NCI-H345 treated with DMSO at 0.1 percent for 48 hours (cell line): ENCODE measurements around the gene ERO1B.
A peak's percentile ranks its signal among the peaks of the same experiment; 100 is the strongest.
"Not testable (repeated sequence)": the region's sequence is repeated elsewhere in the genome, so short reads cannot be mapped to it uniquely, and the experiment has no call there.

ENCODE experiments used
- DNase-seq: peaks from one replicate; lab custom pipeline; 2025; ENCODE audit not compliant: unreplicated experiment; lab: John Stamatoyannopoulos, UW

Gene ERO1B, protein sequence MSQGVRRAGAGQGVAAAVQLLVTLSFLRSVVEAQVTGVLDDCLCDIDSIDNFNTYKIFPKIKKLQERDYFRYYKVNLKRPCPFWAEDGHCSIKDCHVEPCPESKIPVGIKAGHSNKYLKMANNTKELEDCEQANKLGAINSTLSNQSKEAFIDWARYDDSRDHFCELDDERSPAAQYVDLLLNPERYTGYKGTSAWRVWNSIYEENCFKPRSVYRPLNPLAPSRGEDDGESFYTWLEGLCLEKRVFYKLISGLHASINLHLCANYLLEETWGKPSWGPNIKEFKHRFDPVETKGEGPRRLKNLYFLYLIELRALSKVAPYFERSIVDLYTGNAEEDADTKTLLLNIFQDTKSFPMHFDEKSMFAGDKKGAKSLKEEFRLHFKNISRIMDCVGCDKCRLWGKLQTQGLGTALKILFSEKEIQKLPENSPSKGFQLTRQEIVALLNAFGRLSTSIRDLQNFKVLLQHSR

GRCh38 chr1:236281654-236282424, at the start of gene ERO1B:
Gene ERO1B, minus strand, starts transcription at chr1:236281958. Its CDS starts 175 bp downstream, at chr1:236281783.
- peak; percentile 98 for DNase-seq

DNA sequence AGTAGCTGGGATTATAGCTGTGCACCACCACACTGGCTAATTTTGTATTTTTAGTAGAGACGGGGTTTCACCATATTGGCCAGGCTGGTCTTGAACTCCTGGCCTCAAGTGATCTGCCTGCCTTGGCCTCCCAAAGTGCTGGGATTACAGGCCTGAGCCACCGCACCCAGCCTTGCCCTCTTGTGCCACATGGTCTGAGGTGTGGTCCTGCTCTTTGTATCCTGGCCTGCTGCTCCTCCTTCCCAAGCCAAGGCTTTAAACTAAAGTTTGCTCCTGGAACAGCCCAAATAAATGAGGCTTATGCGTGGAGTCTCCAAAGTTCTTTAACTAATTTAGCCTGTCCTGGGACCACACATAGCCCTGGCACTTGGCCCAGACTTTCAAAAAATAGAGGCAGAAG, 49.7 kb upstream of the ERO1B start:
- DNase-seq: not testable (repeated sequence)

DNA sequence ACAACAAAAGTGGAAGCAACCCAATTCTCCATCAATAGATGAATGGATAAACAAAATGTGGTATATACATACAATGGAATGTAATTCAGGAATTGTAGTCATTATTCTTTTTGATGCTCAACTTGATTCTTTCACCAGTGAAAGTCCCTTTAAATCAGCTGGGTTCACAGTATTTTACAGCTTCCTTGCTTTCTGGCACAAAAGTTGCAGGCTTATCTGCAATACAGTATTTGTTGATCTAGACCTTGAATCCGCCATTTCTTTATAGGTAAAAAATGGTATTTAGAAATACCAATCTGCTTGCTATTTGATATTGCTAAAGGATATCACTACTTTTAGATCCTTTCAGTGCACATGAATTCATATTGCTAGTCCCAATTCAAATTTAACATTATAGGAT, 44.7 kb upstream of the ERO1B start:
- no peak for DNase-seq

GRCh38 chr1:236325567-236325966, 43.8 kb upstream of the ERO1B start:
- DNase-seq: no peak

GRCh38 chr1:236323819-236324411, 42.2 kb upstream of the ERO1B start:
- no peak for DNase-seq

DNA sequence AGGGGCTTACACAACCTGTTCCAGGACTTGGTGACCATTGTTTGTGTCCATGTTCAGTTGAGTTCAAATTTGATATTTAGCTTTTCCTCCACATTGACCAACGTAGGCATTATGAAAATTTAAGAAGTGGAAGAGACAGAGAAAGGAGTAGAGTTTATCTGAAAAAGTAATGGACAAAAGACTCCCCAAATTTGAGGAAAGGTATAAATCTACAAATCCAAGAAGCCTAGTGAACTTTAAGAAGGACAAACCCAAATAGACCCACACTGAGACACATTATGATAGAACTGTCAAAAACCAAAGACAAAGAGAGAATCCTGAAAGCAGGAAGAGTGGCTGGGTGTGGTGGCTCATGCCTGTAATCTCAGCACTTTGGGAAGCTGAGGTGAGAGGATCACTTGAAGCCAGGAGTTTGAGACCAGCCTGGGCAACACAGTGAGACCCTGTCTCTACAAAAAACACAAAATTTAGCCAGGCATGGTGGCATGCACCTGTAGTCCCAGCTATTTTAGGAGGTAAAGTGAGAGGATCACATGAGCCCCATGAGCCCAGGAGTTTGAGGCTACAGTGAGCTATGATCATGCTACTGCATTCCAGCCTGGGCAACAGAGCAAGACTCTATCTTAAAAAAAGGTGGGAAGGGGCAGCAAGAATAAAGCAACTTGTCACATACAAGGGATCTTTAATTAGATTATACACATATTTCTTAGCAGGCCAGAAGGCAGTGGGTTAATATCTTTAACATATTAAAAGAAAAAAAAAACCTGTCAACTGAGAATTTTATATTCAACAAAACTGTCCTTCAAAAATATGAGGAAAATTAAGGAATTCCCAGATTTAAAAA, 41.0 kb upstream of the ERO1B start:
- no peak for DNase-seq

- no peak for DNase-seq
Observed at GRCh38 chr1:236321101-236321500, 39.3 kb upstream of the ERO1B start.

DNA sequence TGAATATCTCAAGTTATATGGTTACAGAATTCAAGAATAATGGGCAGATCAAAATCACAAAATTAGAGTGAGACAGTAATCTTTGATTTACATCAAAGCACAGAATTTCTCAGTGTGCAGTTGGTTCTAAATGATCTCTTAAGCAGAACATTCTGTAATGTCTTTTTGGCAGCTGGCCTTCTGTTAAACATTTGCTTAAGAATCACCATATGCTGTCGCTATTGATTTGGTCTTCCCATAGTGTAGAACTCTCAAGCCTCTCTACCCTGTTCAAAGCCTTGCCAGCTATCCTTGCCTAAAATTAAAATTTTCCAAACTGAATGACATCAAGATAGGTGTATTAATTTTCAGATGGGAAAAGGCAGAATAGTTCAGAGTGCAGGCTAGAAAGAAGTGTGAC, 38.9 kb upstream of the ERO1B start:
- no peak for DNase-seq

DNA sequence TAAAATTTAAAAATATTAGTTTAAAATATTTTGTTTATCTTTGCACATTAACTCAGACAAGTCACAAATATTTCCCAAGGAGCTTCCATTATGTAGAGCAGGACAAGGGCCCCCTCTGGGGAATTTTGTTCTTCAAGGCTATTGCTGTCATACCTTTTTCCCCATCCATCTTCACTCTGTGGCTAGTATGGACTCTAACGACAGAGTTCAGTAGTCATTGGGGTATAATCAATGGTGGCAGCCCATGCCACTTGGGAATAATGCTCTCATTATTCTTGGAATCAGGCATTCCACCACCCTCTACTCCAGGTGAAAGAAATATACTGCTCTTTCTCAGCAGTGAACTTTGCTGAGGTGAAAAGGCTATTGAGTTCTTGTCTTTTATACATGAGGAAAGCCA, 38.5 kb upstream of the ERO1B start:
- DNase-seq: no peak

- no peak for DNase-seq
Observed at GRCh38 chr1:236316437-236316836, 34.7 kb upstream of the ERO1B start.

- DNase-seq: no peak
Observed at GRCh38 chr1:236315518-236315917, 33.8 kb upstream of the ERO1B start.

GRCh38 chr1:236315092-236315491, 33.3 kb upstream of the ERO1B start:
- no peak for DNase-seq

DNA sequence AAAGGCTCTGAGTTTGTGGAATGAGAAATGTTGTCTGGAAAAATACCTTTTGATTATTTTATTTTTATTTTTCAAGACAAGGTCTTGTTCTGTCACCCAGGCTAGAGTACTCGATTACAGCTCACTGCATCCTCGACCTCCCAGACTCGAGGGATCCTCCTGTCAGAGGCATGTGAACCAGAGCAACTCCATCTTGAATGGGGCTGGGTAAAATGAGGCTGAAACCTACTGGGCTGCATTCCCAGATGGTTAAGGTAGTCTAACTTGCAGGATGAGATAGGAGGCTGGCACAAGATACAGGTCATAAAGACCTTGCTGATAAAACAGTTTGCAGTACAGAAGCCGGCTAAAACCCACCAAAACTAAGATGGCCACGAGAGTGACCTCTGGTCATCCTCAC, 32.3 kb upstream of the ERO1B start:
- DNase-seq: not testable (repeated sequence)

DNA sequence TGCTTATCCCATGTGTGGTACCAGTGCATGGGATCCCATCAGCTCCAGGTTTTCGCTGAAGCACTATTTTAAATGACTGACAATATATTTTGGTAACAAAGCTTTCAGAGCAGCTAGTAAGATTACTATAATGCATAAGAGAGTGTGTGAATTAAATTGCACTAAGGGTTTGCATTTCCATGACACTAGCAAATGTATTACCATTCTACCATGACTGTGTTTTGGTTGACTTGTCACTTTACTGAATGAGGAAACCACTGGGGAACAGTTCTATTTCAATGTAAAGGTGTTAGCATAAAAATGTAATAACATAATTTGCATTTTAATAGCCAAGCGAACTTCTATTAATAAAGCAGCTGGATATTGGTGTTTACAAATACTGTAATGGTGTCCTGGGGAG, 31.7 kb upstream of the ERO1B start:
- no peak for DNase-seq

DNA sequence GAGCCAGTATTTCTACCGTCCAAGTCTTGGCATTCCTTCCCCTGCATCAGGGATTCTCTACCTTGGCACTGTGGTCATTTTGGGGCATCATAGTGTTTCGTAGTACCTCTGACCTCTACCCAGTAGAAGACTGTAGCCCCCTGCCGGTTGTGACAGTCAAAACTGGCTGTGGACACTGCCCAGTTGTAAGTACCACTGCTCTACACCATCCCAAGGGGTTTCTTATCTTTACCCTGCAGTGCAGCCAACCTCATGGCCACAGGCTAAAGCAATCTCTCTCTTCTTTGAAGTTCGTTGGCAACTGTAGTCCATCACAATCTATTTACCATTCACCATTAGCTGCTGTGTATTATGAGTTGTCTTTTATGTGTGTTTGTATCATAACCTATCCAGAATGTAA, 29.3 kb upstream of the ERO1B start:
- DNase-seq: no peak

GRCh38 chr1:236308827-236309226, 27.1 kb upstream of the ERO1B start:
- DNase-seq: no peak

DNA sequence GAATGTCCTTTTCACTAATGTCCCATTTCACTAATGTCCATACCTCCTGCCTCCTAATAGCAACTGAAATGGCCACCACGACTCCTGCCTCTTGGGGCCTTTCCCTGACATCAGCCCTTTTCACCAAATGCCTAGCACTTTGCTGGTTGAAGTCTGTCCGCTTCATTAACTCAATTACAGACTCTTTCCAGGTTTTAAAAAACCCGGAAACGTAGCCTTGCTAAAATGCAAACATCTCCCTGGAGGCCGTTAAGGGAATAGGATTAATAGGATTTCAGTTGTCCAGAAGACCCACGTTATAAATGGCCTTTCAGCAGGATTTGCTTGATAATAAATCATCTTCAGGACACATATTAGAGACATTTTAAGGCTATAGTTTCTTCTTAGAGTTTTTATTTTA, 25.7 kb upstream of the ERO1B start:
- DNase-seq: no peak

- no peak for DNase-seq
Observed at GRCh38 chr1:236304682-236305081, 22.9 kb upstream of the ERO1B start.

- DNase-seq: no peak
Observed at GRCh38 chr1:236303675-236304074, 21.9 kb upstream of the ERO1B start.

GRCh38 chr1:236302941-236303340, 21.2 kb upstream of the ERO1B start:
- DNase-seq: no peak

DNA sequence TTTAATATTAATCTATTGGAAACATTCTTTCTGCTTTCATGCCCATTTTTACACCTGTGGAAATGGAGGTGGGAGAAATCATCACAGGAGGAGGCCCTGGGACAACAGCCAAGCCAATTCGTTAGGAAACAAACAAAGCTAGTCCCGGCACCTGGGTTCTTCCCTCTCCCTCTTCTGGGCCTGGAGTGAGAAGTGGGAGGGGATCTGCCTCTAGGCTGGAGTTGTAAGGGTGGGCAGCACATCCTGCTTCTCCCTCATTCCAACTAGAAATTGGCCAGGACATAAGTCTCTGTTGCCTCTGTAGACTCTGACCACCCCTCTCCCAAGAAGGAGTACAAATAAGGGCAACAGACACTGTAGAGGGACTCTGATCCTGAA, 20.2 kb upstream of the ERO1B start:
- DNase-seq: peak; percentile 82
